Measurements from ENCODE around the gene POLA2.

The POLA2 gene

GRCh38 chr11:65334696-65335295, 73.0 kb downstream of the POLA2 start:
- Histone ChIP-seq H3K4me3 (ENCODE audit: low read depth in 1 of 2, low read length in 1 of 2) (peak overlapping the region; percentile 88 to 98), H3K36me3 (peaks cover 9% of the 10 kb centered on the region), H3K4me1 (ENCODE audit: control insufficient read depth in 1 of 2, insufficient read depth in 1 of 2, low read depth in 1 of 2, low read length in 1 of 2) (peaks cover 15 to 20% of the 10 kb centered on the region in 2 experiments), H3K27ac (peak overlapping the region; percentile 83), H3K27me3 (no peaks in the 10 kb centered on the region), H3K9me3 (no peaks in the 10 kb centered on the region)
- TF ChIP-seq, protein P1, sequence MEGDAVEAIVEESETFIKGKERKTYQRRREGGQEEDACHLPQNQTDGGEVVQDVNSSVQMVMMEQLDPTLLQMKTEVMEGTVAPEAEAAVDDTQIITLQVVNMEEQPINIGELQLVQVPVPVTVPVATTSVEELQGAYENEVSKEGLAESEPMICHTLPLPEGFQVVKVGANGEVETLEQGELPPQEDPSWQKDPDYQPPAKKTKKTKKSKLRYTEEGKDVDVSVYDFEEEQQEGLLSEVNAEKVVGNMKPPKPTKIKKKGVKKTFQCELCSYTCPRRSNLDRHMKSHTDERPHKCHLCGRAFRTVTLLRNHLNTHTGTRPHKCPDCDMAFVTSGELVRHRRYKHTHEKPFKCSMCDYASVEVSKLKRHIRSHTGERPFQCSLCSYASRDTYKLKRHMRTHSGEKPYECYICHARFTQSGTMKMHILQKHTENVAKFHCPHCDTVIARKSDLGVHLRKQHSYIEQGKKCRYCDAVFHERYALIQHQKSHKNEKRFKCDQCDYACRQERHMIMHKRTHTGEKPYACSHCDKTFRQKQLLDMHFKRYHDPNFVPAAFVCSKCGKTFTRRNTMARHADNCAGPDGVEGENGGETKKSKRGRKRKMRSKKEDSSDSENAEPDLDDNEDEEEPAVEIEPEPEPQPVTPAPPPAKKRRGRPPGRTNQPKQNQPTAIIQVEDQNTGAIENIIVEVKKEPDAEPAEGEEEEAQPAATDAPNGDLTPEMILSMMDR (IDR thresholded peaks at IDR 0.05): no peak

GRCh38 chr11:65338676-65339075, 76.9 kb downstream of the POLA2 start:
- Histone ChIP-seq H3K36me3 (peaks cover 48% of the 10 kb centered on the region), H3K27ac (no peak overlapping the region), H3K27me3 (no peaks in the 10 kb centered on the region), H3K9me3 (no peaks in the 10 kb centered on the region), H3K4me3 (ENCODE audit: low read depth in 1 of 2, low read length in 1 of 2) (no peak overlapping the region), H3K4me1 (ENCODE audit: control insufficient read depth in 1 of 2, insufficient read depth in 1 of 2, low read depth in 1 of 2, low read length in 1 of 2) (peaks cover 15 to 17% of the 10 kb centered on the region in 2 experiments)
- TF ChIP-seq, protein P1 (IDR thresholded peaks at IDR 0.05): no peak

GRCh38 chr11:65340226-65340625, 78.5 kb downstream of the POLA2 start:
- Histone ChIP-seq H3K27ac (no peak overlapping the region), H3K27me3 (no peaks in the 10 kb centered on the region), H3K4me1 (ENCODE audit: control insufficient read depth in 1 of 2, insufficient read depth in 1 of 2, low read depth in 1 of 2, low read length in 1 of 2) (peaks cover 4 to 5% of the 10 kb centered on the region in 2 experiments), H3K4me3 (ENCODE audit: low read depth in 1 of 2, low read length in 1 of 2) (no peak overlapping the region), H3K9me3 (no peaks in the 10 kb centered on the region), H3K36me3 (peaks cover 63% of the 10 kb centered on the region)
- TF ChIP-seq, protein P1 (IDR thresholded peaks at IDR 0.05): no peak

DNA sequence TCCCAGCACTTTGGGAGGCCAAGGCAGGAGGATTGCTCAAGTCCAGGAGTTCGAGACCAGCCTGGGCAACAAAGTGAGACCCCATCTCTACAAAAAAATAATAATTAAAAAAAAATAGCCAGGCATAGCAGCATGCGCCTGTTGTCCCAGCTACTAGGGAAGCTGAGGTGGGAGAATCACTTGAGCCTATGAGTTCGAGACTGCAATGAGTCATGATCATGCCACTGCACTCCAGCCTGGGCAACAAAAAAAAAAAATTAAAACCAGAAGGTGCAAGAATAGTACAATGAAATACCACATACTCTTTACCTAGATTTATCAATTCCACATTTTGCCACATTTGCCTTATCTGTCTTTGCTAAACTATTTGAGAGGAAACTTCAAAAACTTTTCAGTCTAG, 80.1 kb downstream of the POLA2 start:
- no peaks in the 10 kb centered on the region for H3K4me1 ChIP-seq (ENCODE audit: control insufficient read depth in 1 of 2, insufficient read depth in 1 of 2, low read depth in 1 of 2, low read length in 1 of 2)
- no peak overlapping the region for H3K4me3 ChIP-seq (ENCODE audit: low read depth in 1 of 2, low read length in 1 of 2)
- H3K36me3 ChIP-seq: peaks cover 80% of the 10 kb centered on the region
- no peaks in the 10 kb centered on the region for H3K9me3 ChIP-seq
- H3K27ac ChIP-seq: no peak overlapping the region
- TF ChIP-seq, protein P1 (IDR thresholded peaks at IDR 0.05): no peak
- H3K27me3 ChIP-seq: no peaks in the 10 kb centered on the region
